Suppressor macrophage (primary cell): Measurements from ENCODE around the gene FBXW5.

Experiments
- DNase-seq, 4 experiments: peaks; one replicate each; pipeline ENCODE4 v3.0.0-alpha.2; 2020 to 2022

Gene FBXW5

DNA sequence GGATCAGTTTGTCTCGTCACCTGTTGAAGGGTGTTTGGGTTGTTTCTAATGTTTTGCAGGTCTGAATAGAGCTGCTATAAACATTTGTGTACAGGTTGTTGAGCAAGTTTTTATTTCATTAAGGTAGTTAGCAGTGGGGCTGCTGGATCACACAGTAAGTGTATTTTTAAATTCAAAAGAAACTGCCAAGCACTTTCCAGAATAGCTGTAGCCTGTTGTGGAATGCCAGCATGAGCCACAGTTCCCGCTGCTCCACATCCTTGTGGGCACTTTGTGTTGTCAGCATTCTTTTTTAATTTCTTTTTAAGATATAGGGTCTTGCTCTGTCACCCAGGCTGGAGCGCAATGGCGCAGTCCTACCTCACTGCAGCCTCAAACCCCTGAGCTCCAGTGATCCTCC lies 14.5 kb downstream of the FBXW5 start:
- DNase-seq = no peak

DNA sequence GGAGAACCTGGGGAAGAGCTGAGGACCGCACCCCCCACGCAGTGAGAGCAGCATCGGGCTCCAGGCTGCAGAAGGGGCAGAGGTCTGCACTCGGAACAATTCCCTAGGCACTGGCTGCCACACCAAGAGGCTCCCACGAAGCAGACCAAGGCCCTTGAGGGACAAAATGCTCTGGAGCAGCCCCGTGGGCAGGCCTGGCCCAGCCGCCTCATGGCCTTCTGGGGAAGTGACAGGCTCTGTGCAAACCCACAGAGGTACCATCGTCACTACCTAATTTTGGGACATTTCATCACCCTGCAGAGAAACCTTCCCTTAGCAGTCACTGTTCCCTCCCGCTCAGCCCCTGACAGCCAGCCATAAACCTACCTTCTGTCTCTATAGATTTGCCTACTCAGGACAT lies 15.9 kb downstream of the FBXW5 start:
- peak; percentile 80 to 92 (median 88) for DNase-seq

GRCh38 chr9:136927343-136928271 lies 16.9 kb downstream of the FBXW5 start:
- peak; percentile 13 to 46 (median 42) for DNase-seq

GRCh38 chr9:136926749-136927148 lies 17.8 kb downstream of the FBXW5 start:
- no peak for DNase-seq

GRCh38 chr9:136926154-136926704 lies 18.3 kb downstream of the FBXW5 start:
- no peak for DNase-seq

DNA sequence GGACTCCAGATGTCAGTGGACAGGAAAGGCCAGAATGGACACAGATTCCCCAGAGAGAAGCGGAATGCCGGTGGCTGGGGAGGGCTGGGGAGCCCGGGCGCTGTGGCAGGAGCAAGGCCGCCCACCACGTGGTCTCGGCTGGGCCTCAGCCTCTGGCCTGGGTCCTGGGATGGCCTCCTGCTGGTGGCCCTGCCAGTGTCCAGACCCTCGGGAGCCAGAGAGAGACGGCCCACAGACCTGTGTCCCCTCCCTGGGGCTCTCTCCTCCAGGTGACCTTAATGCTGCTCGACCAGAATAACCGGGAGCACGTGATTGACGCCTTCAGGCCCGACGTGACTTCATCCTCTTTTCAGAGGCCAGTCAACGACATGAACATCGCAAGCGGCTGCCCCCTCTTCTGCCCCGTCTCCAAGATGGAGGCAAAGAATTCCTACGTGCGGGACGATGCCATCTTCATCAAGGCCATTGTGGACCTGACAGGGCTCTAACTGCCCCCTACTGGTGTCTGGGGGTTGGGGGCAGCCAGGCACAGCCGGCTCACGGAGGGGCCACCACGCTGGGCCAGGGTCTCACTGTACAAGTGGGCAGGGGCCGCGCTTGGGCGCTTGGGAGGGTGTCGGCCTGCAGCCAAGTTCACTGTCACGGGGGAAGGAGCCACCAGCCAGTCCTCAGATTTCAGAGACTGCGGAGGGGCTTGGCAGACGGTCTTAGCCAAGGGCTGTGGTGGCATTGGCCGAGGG lies 19.0 kb downstream of the FBXW5 start:
- DNase-seq = no peak

- DNase-seq = no peak
Measured at GRCh38 chr9:136923881-136924280, 20.7 kb downstream of the FBXW5 start.

DNA sequence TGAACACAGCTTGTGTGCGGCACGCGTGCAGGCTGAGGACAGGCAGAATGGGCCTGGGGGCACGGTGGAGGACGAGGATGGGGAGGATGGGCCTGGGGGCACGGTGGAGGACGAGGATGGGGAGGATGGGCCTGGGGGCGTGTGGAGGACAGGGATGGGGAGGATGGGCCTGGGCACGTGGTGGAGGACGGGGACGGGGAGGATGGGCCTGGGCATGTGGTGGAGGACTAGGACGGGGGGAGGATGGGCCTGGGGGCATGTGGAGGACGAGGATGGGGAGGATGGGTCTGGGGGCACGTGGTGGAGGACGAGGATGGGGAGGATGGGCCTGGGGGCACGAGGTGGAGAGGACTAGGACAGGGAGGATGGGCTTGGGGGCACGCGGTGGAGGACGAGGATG lies 22.0 kb downstream of the FBXW5 start:
- DNase-seq = no peak

- no peak for DNase-seq
Measured at GRCh38 chr9:136921718-136922117, 22.8 kb downstream of the FBXW5 start.

DNA sequence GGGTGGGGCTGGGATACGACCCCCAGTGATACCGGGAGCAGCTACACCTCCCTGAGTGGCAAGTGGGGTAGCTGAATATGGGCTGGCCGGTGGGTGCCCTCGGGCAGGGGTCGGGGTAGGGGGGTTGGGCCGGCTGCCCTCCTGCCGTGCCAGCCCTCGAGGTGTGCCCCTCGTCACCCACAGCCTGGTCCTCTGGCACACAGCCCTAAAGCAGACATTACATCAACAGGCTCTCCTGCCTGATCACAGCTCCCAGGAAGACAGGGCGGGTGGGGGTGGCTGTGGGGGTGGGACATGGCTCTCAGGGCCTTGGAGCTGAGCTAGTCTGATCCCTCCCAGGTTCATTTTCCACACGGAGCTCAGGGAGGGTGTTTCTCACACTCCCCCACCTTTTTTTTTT lies 23.2 kb downstream of the FBXW5 start:
- no peak for DNase-seq

- no peak for DNase-seq
Measured at GRCh38 chr9:136920734-136921231, 23.8 kb downstream of the FBXW5 start.

DNA sequence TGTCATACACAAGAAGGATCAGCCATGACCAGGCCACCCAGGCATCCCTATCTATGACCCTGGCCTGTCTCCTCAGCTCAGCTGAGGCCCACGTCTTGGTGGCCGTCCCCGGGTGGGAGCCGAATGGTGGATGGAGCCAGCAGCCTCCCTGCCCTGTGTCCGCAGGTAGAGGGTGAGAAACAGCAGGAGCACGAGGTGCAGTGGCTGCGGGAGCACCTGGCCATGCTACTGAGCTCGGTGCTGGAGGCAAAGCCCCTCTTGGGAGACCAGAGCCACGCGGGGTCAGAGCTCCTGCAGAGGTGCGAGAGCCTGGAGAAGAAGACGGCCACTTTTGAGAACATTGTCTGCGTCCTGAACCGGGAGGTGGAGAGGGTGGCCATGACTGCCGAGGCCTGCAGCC lies 24.5 kb downstream of the FBXW5 start:
- DNase-seq = no peak

GRCh38 chr9:136917902-136918301 lies 26.6 kb downstream of the FBXW5 start:
- DNase-seq = no peak

- DNase-seq = no peak
Measured at GRCh38 chr9:136916330-136917184, 28.0 kb downstream of the FBXW5 start.

DNA sequence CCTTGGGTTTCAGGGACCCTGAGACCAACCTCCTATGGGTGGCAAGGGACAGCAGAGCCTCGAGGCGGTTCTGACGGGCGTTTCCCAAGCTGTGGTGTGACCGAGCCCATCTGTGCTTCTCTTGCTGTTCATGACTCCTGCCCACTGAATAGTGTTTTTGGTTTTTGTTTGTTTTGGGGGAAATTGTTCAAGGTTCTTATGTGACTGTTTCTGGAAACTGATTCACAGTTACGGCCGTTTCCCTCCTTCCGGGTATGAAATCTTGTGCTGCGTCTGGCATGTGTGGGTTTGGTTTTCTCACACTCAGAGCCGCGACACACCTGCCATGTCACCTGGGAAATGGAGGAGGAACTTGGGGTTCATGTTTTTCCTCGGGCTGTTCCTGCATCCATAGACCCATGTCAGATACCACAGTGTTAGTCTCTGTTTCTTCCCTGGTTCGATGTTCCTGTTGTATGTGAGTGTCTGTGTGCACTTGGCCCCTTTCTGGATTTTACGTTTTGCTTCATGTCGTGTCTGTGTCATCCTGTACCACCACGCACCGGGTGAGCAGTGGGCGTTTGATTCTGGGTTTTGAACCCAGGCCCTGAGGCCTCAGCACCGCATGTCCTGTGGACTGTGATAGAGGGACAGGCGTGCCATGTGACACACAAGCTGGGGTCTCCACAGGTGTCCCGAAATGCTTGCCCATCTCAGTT lies 28.8 kb downstream of the FBXW5 start:
- DNase-seq = no peak

- no peak for DNase-seq
Measured at GRCh38 chr9:136913701-136914438, 30.7 kb downstream of the FBXW5 start.

GRCh38 chr9:136910901-136911245 lies 33.7 kb downstream of the FBXW5 start:
- DNase-seq = no peak

DNA sequence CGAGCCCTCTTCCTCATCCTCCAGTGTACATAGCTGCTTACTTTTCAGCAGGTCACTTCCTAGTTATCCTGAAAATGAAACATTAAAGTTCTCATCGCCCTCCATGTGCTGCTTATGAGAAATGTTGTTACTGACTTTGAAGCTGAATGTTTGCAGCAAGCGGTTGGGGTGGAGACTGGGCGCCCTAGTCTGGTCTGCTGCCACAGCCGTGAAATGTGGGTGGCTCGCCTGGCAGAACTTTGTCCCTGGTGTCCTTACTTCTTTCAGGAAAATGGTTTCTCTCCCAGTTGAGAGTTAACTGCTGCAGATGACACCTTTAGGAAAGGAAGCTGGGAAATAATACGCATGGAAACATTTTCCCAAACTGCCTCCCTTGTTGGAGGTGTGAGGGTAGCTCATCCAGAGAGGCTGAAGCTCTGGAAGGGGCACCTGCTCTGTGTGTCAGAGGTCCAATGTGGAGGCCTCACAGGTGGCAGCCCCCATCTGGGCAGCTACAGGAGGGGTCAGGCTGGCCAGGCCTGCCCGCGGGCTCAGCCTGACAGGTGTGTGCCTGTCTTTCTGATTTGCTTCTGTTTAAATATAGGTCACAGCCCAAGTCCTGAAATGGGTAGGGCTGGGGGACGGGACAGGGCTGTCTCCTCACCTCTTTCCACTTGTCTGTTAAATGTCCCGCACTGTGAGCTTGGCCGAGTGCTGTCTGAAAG lies 34.2 kb downstream of the FBXW5 start:
- no peak for DNase-seq

- DNase-seq = no peak
Measured at GRCh38 chr9:136907011-136907914, 37.3 kb downstream of the FBXW5 start.
